Activated effector memory CD4-positive, alpha-beta T cell treated with Interleukin-2 at 50 U/mL for 16 hours (primary cell): ENCODE data around the gene SLCO4A1.

Experiments used
- DNase-seq: peaks from one replicate; pipeline ENCODE4 v3.0.0-alpha.2; 2020

SLCO4A1 gene

DNA sequence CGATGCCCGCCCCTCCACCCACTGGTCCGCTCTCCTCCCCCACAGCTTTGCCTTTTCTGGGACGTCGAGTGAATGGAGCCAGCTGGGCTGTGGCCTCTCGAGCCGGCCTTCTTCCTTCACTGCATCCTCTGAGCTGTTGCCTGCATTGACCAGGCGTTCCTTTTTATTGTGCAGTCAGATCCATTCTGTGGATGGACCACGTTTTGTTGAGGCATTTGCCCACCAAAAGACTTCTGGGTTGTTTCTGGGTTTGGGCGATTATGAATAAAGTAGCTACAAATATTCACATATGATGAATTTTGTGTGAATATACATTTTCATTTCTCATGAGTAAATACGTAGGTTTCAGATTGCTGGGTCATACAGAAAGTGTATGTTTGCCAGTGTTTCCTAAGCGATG, 76.2 kb downstream of the SLCO4A1 start:
- no peak for DNase-seq

DNA sequence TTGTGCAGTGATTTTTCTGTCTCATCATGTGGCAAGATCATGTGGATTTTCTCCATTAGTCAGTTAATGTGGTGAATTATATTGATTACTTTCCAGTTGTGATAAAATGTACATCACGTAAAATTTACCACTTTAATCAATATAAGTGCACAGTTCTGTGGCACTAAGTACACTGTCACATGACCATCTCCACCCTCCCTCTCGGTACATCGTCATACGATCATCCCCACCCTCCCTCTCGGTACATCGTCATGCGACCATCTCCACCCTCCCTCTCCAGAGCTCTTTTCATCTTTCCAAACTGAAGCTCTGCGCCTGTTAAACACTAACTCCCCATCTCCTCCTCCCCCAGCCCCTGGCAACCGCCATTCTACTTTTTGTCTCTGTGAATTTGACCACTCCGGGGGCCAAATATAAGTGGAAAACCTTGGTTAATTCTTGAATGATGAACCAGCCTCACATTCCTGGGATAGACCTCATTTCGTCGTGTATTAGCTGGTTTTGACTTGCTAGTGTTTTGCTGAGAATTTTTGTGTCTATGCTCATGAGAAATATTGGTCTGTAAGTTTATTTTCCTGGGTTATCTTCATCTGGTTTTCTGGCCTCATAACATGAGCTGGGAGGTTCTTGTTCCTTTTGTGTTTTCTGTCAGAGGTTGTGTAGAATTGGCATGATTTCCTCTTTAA, 77.1 kb downstream of the SLCO4A1 start:
- DNase-seq: no peak
